SH-SY5Y (cell line): ENCODE data around the gene KLHL25.

ENCODE experiments used
- GATA2 ChIP-seq: IDR thresholded peaks from 2 replicates; pipeline ENCODE4 v1.6.1; 2011; ENCODE audit warnings: mild to moderate bottlenecking, low read depth, low read length
- GATA3 ChIP-seq: IDR thresholded peaks from 2 replicates; pipeline ENCODE4 v1.6.1; 2011; ENCODE audit warnings: low read depth, mild to moderate bottlenecking, low read length, moderate library complexity

DNA sequence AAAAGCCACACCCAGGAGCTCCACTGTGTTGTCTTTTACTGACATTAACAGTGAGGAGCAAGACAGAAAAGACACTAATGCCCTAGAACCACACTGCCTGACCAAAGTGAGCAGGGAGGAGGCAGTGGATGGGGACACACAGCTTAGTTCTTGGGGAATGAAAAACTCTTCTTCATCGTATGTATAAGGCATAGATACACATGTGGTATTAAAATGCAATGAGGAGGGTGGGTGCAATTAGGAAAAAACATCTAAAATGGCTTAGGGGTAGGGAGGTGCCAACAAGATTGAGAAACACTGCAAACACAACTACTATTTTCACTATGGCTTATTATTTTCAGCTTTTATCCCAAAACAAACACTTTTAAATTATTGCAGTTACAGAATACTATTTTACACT, 15.5 kb downstream of the KLHL25 start:
- no peak for TF ChIP-seq GATA2
- no peak for TF ChIP-seq GATA3
